ENCODE results near the gene KIAA0513.
A peak's percentile ranks its signal among the peaks of the same experiment; 100 is the strongest.

Gene KIAA0513

DNA sequence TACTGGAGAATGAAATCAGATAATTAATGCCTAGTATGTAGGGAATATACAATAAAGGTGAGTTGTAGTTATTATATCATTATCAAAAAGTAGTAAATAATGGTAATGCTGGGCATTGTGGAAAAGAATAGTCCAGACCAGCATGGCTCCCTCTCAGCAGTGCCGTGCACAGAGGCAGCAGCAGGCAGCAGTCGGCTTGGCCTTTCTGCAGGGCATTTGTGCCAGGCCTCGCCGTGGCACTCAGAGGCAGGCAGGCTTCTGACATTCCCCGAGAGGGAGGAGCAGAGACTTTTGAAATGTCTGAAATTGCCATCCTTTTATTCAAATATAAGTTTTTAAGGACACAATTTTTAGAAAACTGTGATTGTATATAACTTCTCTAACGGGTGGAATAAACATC, 15.0 kb downstream of the KIAA0513 start:
- H4K20me1 ChIP-seq = peaks cover 0 to 91% (median 49%) of the 10 kb centered on the region in 11 experiments; a peak in 14 of 22 replicates
- H3K4me1 ChIP-seq = peaks cover 19 to 28% (median 22%) of the 10 kb centered on the region in 10 experiments
- peaks cover 0 to 28% (median 10%) of the 10 kb centered on the region in 11 experiments; a peak in 10 of 22 replicates for H3K27me3 ChIP-seq
- peaks cover 0 to 84% (median 9%) of the 10 kb centered on the region in 11 experiments; a peak in 10 of 22 replicates for H3K36me3 ChIP-seq
- H3K4me2 ChIP-seq = no peak overlapping the region
- no peak for TF ChIP-seq Cebpa-rat (IDR thresholded peaks at IDR 0.05)
- H3K4me3 ChIP-seq = no peak overlapping the region
- H3K27ac ChIP-seq = no peak overlapping the region
- H3K9me3 ChIP-seq (replicated peaks in 1 of 11) = no peaks in the 10 kb centered on the region
- H3K9ac ChIP-seq = no peak overlapping the region

- Histone ChIP-seq H3K27ac (no peak overlapping the region), H4K20me1 (peaks cover 0 to 93% (median 31%) of the 10 kb centered on the region in 11 experiments; a peak in 14 of 22 replicates), H3K9ac (no peak overlapping the region), H3K27me3 (peaks cover 0 to 49% (median 21%) of the 10 kb centered on the region in 11 experiments; a peak in 14 of 22 replicates), H3K36me3 (peaks cover 0 to 76% (median 7%) of the 10 kb centered on the region in 11 experiments; a peak in 9 of 22 replicates), H3K9me3 (replicated peaks in 1 of 11) (no peaks in the 10 kb centered on the region), H3K4me3 (no peak overlapping the region), H3K4me2 (peak overlapping the region in 4 of 11 experiments; percentile 91 to 95 (median 92); a peak in 3 of 22 replicates), H3K4me1 (peaks cover 33 to 52% (median 46%) of the 10 kb centered on the region in 10 experiments)
- no peak for TF ChIP-seq Cebpa-rat (IDR thresholded peaks at IDR 0.05)
Observed at GRCh38 chr16:85045077-85045476, 17.5 kb downstream of the KIAA0513 start.

DNA sequence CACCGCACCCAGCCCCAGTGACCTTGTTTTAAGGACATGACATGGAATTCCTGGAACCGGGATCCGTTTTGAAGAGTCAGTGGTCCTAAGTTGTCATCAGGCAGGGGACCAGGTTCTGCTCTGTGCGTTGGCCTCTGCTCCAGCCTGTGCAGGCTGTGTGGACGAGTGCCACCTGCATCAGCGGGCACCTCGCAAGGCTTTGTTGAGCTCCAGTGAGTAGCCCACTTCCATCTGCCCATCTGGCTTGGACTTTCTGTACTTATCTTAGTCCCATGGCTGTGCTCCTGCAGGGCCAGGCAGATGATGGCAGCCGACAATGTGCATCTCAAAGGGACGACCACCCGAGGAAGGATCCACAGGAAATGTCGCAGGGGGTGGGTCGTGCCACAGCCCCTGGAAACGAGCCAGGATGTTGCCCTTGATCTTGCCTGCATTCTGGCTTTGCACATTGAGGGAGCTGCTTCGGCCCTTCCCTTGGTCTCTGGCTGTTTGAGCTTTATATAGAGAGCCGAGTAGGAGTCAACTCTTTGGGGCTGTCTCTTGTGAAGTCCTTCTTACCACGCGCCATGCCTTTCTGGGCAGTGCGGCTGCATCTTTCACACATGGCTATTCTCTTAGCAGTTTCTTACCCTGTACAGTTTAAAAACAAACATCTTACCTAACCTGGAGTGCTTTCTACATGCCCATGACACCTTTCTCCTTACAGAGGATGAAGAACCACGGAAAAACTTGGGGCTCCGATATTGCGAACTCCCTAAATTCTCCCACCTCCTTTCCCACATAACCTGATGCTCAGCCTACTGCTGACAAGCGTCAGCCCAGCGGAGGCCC, 18.3 kb downstream of the KIAA0513 start:
- H3K36me3 ChIP-seq = peaks cover 0 to 68% (median 4%) of the 10 kb centered on the region in 11 experiments; a peak in 7 of 22 replicates
- H3K4me3 ChIP-seq = no peak overlapping the region
- peaks cover 0 to 48% (median 21%) of the 10 kb centered on the region in 11 experiments; a peak in 14 of 22 replicates for H3K27me3 ChIP-seq
- no peak overlapping the region; a peak in 1 of 22 replicates for H3K9ac ChIP-seq
- no peaks in the 10 kb centered on the region for H3K9me3 ChIP-seq (replicated peaks in 1 of 11)
- peaks cover 0 to 88% (median 23%) of the 10 kb centered on the region in 11 experiments; a peak in 14 of 22 replicates for H4K20me1 ChIP-seq
- H3K4me2 ChIP-seq = peak overlapping the region; percentile 74 to 95 (median 91)
- no peak for TF ChIP-seq Cebpa-rat (IDR thresholded peaks at IDR 0.05)
- peaks cover 40 to 60% (median 54%) of the 10 kb centered on the region in 10 experiments for H3K4me1 ChIP-seq
- peak overlapping the region in 1 of 11 experiments; percentile 80; a peak in 1 of 22 replicates for H3K27ac ChIP-seq

DNA sequence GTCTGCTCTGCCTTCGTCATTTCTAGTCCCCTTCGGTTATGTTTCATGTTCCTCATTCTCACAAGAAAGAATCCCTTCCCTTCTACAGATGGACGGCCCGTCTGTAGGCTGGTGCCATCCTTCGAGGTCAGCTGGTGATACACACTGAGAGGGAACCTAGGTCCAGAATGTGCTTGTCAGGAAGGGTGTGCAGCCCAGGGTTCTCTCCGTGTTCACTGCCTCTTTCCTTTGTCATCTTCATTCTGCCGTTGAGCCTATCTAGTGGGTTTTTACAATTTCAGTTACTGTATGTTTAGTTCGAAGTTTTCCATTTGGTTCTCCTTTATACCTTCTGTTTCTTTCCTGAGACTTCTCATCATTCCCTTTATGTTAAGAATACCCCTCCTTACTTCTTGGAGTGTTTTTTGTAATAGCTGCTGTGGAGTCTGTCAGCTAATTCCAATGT, 18.9 kb downstream of the KIAA0513 start:
- Histone ChIP-seq H3K9ac (peak overlapping the region in 4 of 11 experiments; percentile 15 to 47 (median 38); a peak in 8 of 22 replicates), H3K27me3 (peaks cover 0 to 43% (median 21%) of the 10 kb centered on the region in 11 experiments; a peak in 14 of 22 replicates), H3K27ac (peak overlapping the region in 4 of 11 experiments; percentile 58 to 80 (median 70); a peak in 7 of 22 replicates), H4K20me1 (peaks cover 0 to 86% (median 21%) of the 10 kb centered on the region in 11 experiments; a peak in 14 of 22 replicates), H3K4me3 (peak overlapping the region in 1 of 10 experiments; percentile 23; a peak in 2 of 20 replicates), H3K4me2 (peak overlapping the region; percentile 74 to 95 (median 91)), H3K4me1 (peaks cover 46 to 66% (median 60%) of the 10 kb centered on the region in 10 experiments), H3K36me3 (peaks cover 0 to 62% (median 4%) of the 10 kb centered on the region in 11 experiments; a peak in 7 of 22 replicates), H3K9me3 (replicated peaks in 1 of 11) (no peaks in the 10 kb centered on the region)
- no peak for TF ChIP-seq Cebpa-rat (IDR thresholded peaks at IDR 0.05)

- H3K9me3 ChIP-seq (replicated peaks in 1 of 11) = no peaks in the 10 kb centered on the region
- H3K9ac ChIP-seq = peak overlapping the region; percentile 6 to 53 (median 33); a peak in 17 of 22 replicates
- TF ChIP-seq Cebpa-rat (IDR thresholded peaks at IDR 0.05) = no peak
- peak overlapping the region in 8 of 11 experiments; percentile 13 to 80 (median 53); a peak in 17 of 22 replicates for H3K27ac ChIP-seq
- peak overlapping the region in 4 of 10 experiments; percentile 15 to 47 (median 24); a peak in 7 of 20 replicates for H3K4me3 ChIP-seq
- peaks cover 0 to 42% (median 21%) of the 10 kb centered on the region in 11 experiments; a peak in 14 of 22 replicates for H3K27me3 ChIP-seq
- peaks cover 47 to 73% (median 65%) of the 10 kb centered on the region in 10 experiments for H3K4me1 ChIP-seq
- H3K36me3 ChIP-seq = peaks cover 0 to 56% (median 4%) of the 10 kb centered on the region in 11 experiments; a peak in 7 of 22 replicates
- peak overlapping the region; percentile 74 to 95 (median 91) for H3K4me2 ChIP-seq
- H4K20me1 ChIP-seq = peaks cover 0 to 84% (median 17%) of the 10 kb centered on the region in 11 experiments; a peak in 14 of 22 replicates
Observed at GRCh38 chr16:85046931-85047866, 19.6 kb downstream of the KIAA0513 start.

GRCh38 chr16:85047867-85048455, 20.4 kb downstream of the KIAA0513 start:
- peaks cover 47 to 81% (median 65%) of the 10 kb centered on the region in 10 experiments for H3K4me1 ChIP-seq
- no peaks in the 10 kb centered on the region for H3K9me3 ChIP-seq (replicated peaks in 1 of 11)
- peaks cover 0 to 42% (median 21%) of the 10 kb centered on the region in 11 experiments; a peak in 14 of 22 replicates for H3K27me3 ChIP-seq
- H3K4me2 ChIP-seq = peak overlapping the region; percentile 74 to 95 (median 91)
- H3K27ac ChIP-seq = peak overlapping the region in 8 of 11 experiments; percentile 13 to 80 (median 53); a peak in 15 of 22 replicates
- H3K4me3 ChIP-seq = peak overlapping the region in 3 of 10 experiments; percentile 23 to 47 (median 25); a peak in 3 of 20 replicates
- H4K20me1 ChIP-seq = peaks cover 0 to 80% (median 12%) of the 10 kb centered on the region in 11 experiments; a peak in 14 of 22 replicates
- TF ChIP-seq Cebpa-rat (IDR thresholded peaks at IDR 0.05) = no peak
- peak overlapping the region in 9 of 11 experiments; percentile 15 to 53 (median 36); a peak in 13 of 22 replicates for H3K9ac ChIP-seq
- H3K36me3 ChIP-seq = peaks cover 0 to 57% (median 4%) of the 10 kb centered on the region in 11 experiments; a peak in 7 of 22 replicates

GRCh38 chr16:85048921-85049562, 21.4 kb downstream of the KIAA0513 start:
- Histone ChIP-seq H3K9ac (no peak overlapping the region), H3K4me1 (peaks cover 47 to 92% (median 65%) of the 10 kb centered on the region in 10 experiments), H4K20me1 (peaks cover 0 to 73% (median 11%) of the 10 kb centered on the region in 11 experiments; a peak in 14 of 22 replicates), H3K27ac (peak overlapping the region in 1 of 11 experiments; percentile 80; a peak in 1 of 22 replicates), H3K4me3 (no peak overlapping the region), H3K4me2 (peak overlapping the region in 8 of 11 experiments; percentile 32 to 95 (median 91); a peak in 15 of 22 replicates), H3K9me3 (replicated peaks in 1 of 11) (no peaks in the 10 kb centered on the region), H3K27me3 (peaks cover 0 to 42% (median 21%) of the 10 kb centered on the region in 11 experiments; a peak in 14 of 22 replicates), H3K36me3 (peaks cover 0 to 55% (median 0%) of the 10 kb centered on the region in 11 experiments; a peak in 7 of 22 replicates)
- TF ChIP-seq Cebpa-rat (IDR thresholded peaks at IDR 0.05) = no peak
